H1 (cell line): Measurements from ENCODE around the gene TM9SF1. TPM values are rescaled to one million over a fixed set of nuclear protein-coding genes. Genes with fewer than 3 reads are reported as not detected.

Experiments used
- CTCF ChIA-PET: fragments of 300-600 bp; sonication (Branson Sonifier 250); formaldehyde crosslinking; loops from one replicate; lab custom pipeline; 2021; ENCODE audit not compliant: partially characterized antibody; lab: Charles Lee
- POLR2A ChIA-PET: fragments of 300-600 bp; sonication (Branson Sonifier 250); formaldehyde crosslinking; loops from one replicate; lab custom pipeline; 2021; ENCODE audit warnings: inconsistent platforms; ENCODE audit not compliant: partially characterized antibody; lab: Charles Lee
- DNase-seq, 2 experiments: peaks; one replicate each; pipeline versions ENCODE4 v3.0.0 to v3.0.0-alpha.2; 2010 to 2022; ENCODE audit warnings: low spot score in 2 of 2, low read depth in 1 of 2, mixed read lengths in 1 of 2
- FAIRE-seq: peaks from 2 replicates; lab custom pipeline; 2011; peaks lifted over from hg19 to GRCh38; lab: Jason Lieb, UNC
- H2AFZ ChIP-seq: 2 replicates; pipeline ENCODE4 v1.8.1; 2012; ENCODE audit warnings: low read length, inconsistent platforms
- H2AK5ac ChIP-seq: 2 replicates; pipeline ENCODE4 v1.6.1; 2013; ENCODE audit warnings: low read depth, low read length
- H2BK120ac ChIP-seq: replicated peaks from 2 replicates; pipeline ENCODE3; 2013; ENCODE audit warnings: low read depth, low read length, inconsistent platforms
- H2BK12ac ChIP-seq: 2 replicates; pipeline ENCODE4 v1.6.1; 2013; ENCODE audit warnings: low read depth, low read length
- H2BK15ac ChIP-seq: 2 replicates; pipeline ENCODE4 v1.6.1; 2013; ENCODE audit warnings: low read length
- H2BK20ac ChIP-seq: 2 replicates; pipeline ENCODE4 v1.6.1; 2013; ENCODE audit warnings: low read length
- H2BK5ac ChIP-seq: 2 replicates; pipeline ENCODE4 v1.6.1; 2013; ENCODE audit warnings: low read depth, low read length
- H3K14ac ChIP-seq: 2 replicates; pipeline ENCODE4 v1.6.1; 2013; ENCODE audit warnings: inconsistent platforms; ENCODE audit not compliant: insufficient read length
- H3K18ac ChIP-seq: 2 replicates; pipeline ENCODE4 v1.6.1; 2013; ENCODE audit warnings: low read length; ENCODE audit errors: extremely low read depth
- H3K23ac ChIP-seq: 2 replicates; pipeline ENCODE4 v1.6.1; 2013; ENCODE audit warnings: inconsistent platforms; ENCODE audit not compliant: insufficient read length
- H3K23me2 ChIP-seq: 2 replicates; pipeline ENCODE4 v1.6.1; 2013; ENCODE audit warnings: low read depth, low read length
- H3K27ac ChIP-seq: 2 replicates; pipeline ENCODE4 v1.6.1; 2011; ENCODE audit warnings: low read depth, low read length, inconsistent platforms
- H3K27me3 ChIP-seq, 4 experiments: replicated peaks in 1 of 4; 1 replicate in 1 of 4; 2 replicates in 3 of 4; pipeline versions ENCODE4 v1.6.1 to v1.8.1; 2011 to 2013; ENCODE audit warnings: low read length in 3 of 4, mild to moderate bottlenecking in 3 of 4, inconsistent platforms in 2 of 4, mixed read lengths in 2 of 4, moderate library complexity in 1 of 4; ENCODE audit not compliant: control insufficient read depth in 3 of 4, insufficient read depth in 3 of 4; ENCODE audit errors: extremely low read depth in 1 of 4
- H3K36me3 ChIP-seq, 4 experiments: 2 replicates each; pipeline versions ENCODE4 v1.6.1 to v1.8.1; 2011 to 2013; ENCODE audit warnings: mild to moderate bottlenecking in 4 of 4, low read length in 3 of 4, moderate library complexity in 2 of 4, control low read depth in 1 of 4, inconsistent platforms in 1 of 4; ENCODE audit not compliant: insufficient read depth in 4 of 4, control insufficient read depth in 2 of 4
- H3K4ac ChIP-seq: replicated peaks from 2 replicates; pipeline ENCODE3; 2013; ENCODE audit warnings: low read length, low read depth, mixed read lengths, inconsistent platforms; ENCODE audit not compliant: insufficient read length
- H3K4me1 ChIP-seq, 4 experiments: replicated peaks in 1 of 4; 1 replicate in 1 of 4; 2 replicates in 3 of 4; pipeline versions ENCODE4 v1.6.1 to v1.8.1; 2011 to 2013; ENCODE audit warnings: low read length in 3 of 4, inconsistent platforms in 2 of 4, mixed read lengths in 1 of 4; ENCODE audit not compliant: insufficient read depth in 4 of 4, control insufficient read depth in 3 of 4
- H3K4me2 ChIP-seq, 2 experiments: 2 replicates each; pipeline versions ENCODE4 v1.6.1 to v1.8.1; 2011 to 2013; ENCODE audit warnings: low read depth in 2 of 2, low read length in 2 of 2, control low read depth in 1 of 2, inconsistent platforms in 1 of 2, mild to moderate bottlenecking in 1 of 2; ENCODE audit not compliant: insufficient read depth in 1 of 2
- H3K4me3 ChIP-seq, 4 experiments: fragments of 200-600, 300-600 bp in 1 of 4; sonication (generic), shearing (Covaris generic), sonication (Bioruptor Twin) in 1 of 4; 2 replicates each; pipeline versions ENCODE4 v1.5.1 to v1.8.1; 2011 to 2016; ENCODE audit warnings: low read length in 4 of 4, low read depth in 3 of 4, control low read depth in 2 of 4, inconsistent platforms in 2 of 4, mild to moderate bottlenecking in 2 of 4, mixed read lengths in 1 of 4, moderate library complexity in 1 of 4; ENCODE audit not compliant: insufficient read depth in 2 of 4; ENCODE audit errors: extremely low read depth in 1 of 4
- H3K56ac ChIP-seq: replicated peaks from 2 replicates; pipeline ENCODE3; 2013; ENCODE audit warnings: low read depth, mild to moderate bottlenecking, mixed read lengths, low read length, inconsistent platforms; ENCODE audit not compliant: insufficient read length
- H3K79me1 ChIP-seq: 2 replicates; pipeline ENCODE4 v1.6.1; 2013; ENCODE audit warnings: low read depth, low read length, control low read depth
- H3K79me2 ChIP-seq, 2 experiments: 2 replicates each; pipeline versions ENCODE4 v1.6.1 to v1.8.1; 2012 to 2013; ENCODE audit warnings: low read length in 2 of 2, mild to moderate bottlenecking in 2 of 2, inconsistent platforms in 1 of 2; ENCODE audit not compliant: insufficient read depth in 2 of 2, control insufficient read depth in 1 of 2
- H3K9ac ChIP-seq, 4 experiments: replicated peaks in 1 of 4; 1 replicate in 1 of 4; 2 replicates in 3 of 4; pipeline versions ENCODE4 v1.6.1 to v1.8.1; 2011 to 2013; ENCODE audit warnings: low read depth in 3 of 4, low read length in 3 of 4, control low read depth in 2 of 4, mild to moderate bottlenecking in 2 of 4, moderate library complexity in 2 of 4, inconsistent platforms in 1 of 4; ENCODE audit errors: extremely low read depth in 1 of 4
- H3K9me3 ChIP-seq, 2 experiments: 2 replicates each; pipeline versions ENCODE4 v1.6.1 to v1.8.1; 2012 to 2013; ENCODE audit warnings: mild to moderate bottlenecking in 2 of 2, moderate library complexity in 2 of 2, control low read depth in 1 of 2, inconsistent platforms in 1 of 2, low read depth in 1 of 2, low read length in 1 of 2, mixed read lengths in 1 of 2; ENCODE audit not compliant: insufficient read depth in 2 of 2
- H4K20me1 ChIP-seq, 2 experiments: replicated peaks in 1 of 2; 2 replicates each; pipeline versions ENCODE3 to v1.8.1; 2011 to 2013; ENCODE audit warnings: inconsistent platforms in 2 of 2, low read length in 2 of 2, mild to moderate bottlenecking in 1 of 2; ENCODE audit not compliant: insufficient read depth in 2 of 2, control insufficient read depth in 1 of 2
- H4K5ac ChIP-seq: 2 replicates; pipeline ENCODE4 v1.6.1; 2013; ENCODE audit warnings: low read length, low read depth, mixed read lengths, inconsistent platforms; ENCODE audit not compliant: insufficient read length
- H4K8ac ChIP-seq: 2 replicates; pipeline ENCODE4 v1.8.0; 2013; ENCODE audit warnings: mild to moderate bottlenecking, moderate library complexity, low read length, inconsistent platforms; ENCODE audit not compliant: insufficient read depth; ENCODE audit errors: extremely low read depth
- H4K91ac ChIP-seq: replicated peaks from 2 replicates; pipeline ENCODE3; 2013; ENCODE audit warnings: low read length, mixed read lengths, inconsistent platforms; ENCODE audit not compliant: insufficient read length
- TEAD4 ChIP-seq: IDR thresholded peaks from 2 replicates; pipeline ENCODE4 v1.6.1; 2012; ENCODE audit warnings: low read depth, low read length, inconsistent platforms, mixed read lengths
- WGBS, 2 experiments: shearing (Covaris generic) in 1 of 2; methylation state at CpG; one replicate each; pipeline versions ENCODE4 v1.1.6 to v1.1.7; 2013 to 2015; ENCODE audit warnings: low lambda C conversion rate in 2 of 2, mixed read lengths in 2 of 2, inconsistent platforms in 1 of 2, low coverage in 1 of 2, missing lambda C conversion rate in 1 of 2; ENCODE audit not compliant: insufficient replicate concordance in 2 of 2, insufficient coverage in 1 of 2, insufficient read length in 1 of 2; ENCODE audit errors: extremely low coverage in 1 of 2, missing lambda C conversion rate in 1 of 2; 5-methylcytosine and 5-hydroxymethylcytosine counted together
- polyA plus RNA-seq, 7 experiments: library from polyadenylated mRNA; depleted of rRNA in 3 of 7; stranded (reverse) in 5 of 7; unstranded in 2 of 7; fragments of >200 nt in 5 of 7; fragments of 200-250 nt in 2 of 7; gene quantifications; 1 replicate in 5 of 7; 2 replicates in 1 of 7; 4 replicates in 1 of 7; pipeline versions ENCODE4 v1.2.1 to v1.2.3, GENCODE V29; 2011 to 2013; ENCODE audit warnings: missing spikeins in 2 of 7, mixed read lengths in 2 of 7
- total RNA-seq: library from RNA; stranded (reverse); fragmentation: NEBNext Ultra II Directional; extraction: Animal tissue kit (Norgen Biotek cat#: 25700); gene quantifications from 2 replicates; pipeline ENCODE4 v1.2.1, GENCODE V29; 2021

TM9SF1 gene
- total and polyA plus RNA-seq, 2 of the 8 experiments (the other 6 are each of a cell fraction or from before 2014, with no cell fraction given) = 22.2 to 29.2 TPM

GRCh38 chr14:24144451-24144850 lies 50.8 kb downstream of the TM9SF1 start:
- H4K8ac ChIP-seq = no peak overlapping the region
- no peak overlapping the region for H4K5ac ChIP-seq
- H2BK12ac ChIP-seq = no peak overlapping the region
- no peak for TF ChIP-seq TEAD4
- FAIRE-seq (no peak), DNase-seq (no peak)
- H3K4me3 ChIP-seq = no peak overlapping the region
- no peak overlapping the region for H3K23ac ChIP-seq
- H3K4ac ChIP-seq = no peak overlapping the region
- H3K27me3 ChIP-seq = no peaks in the 10 kb centered on the region
- H3K23me2 ChIP-seq = peaks cover 13% of the 10 kb centered on the region
- H3K18ac ChIP-seq = no peak overlapping the region
- H4K20me1 ChIP-seq = peaks cover 0 to 7% of the 10 kb centered on the region in 2 experiments
- no peak overlapping the region for H3K4me2 ChIP-seq
- no peak overlapping the region for H3K27ac ChIP-seq
- POLR2A ChIA-PET = interaction anchor here (0.7 to 4.9 kb wide), 4 partner anchors 30 to 49 kb away, joined by 3 to 26 read pairs (median 4); partner anchors contain the start of genes DCAF11 and IPO4
- H2AFZ ChIP-seq = no peak overlapping the region
- no peak overlapping the region for H4K91ac ChIP-seq
- H3K14ac ChIP-seq = no peak overlapping the region
- 93% methylated on average over 1 of the region's 1 CpG; no CpG with 5 or more reads in 1 of the 2 experiments for WGBS, 2 experiments
- CTCF ChIA-PET = interaction anchor here (1.1 to 1.5 kb wide), 3 partner anchors 17 to 36 kb away, joined by 3 to 8 read pairs (median 3); partner anchors contain the start of genes DCAF11, IRF9 and NRL
- H3K79me2 ChIP-seq = peaks cover 0 to 31% of the 10 kb centered on the region in 2 experiments; a peak in 3 of 4 replicates
- no peak overlapping the region for H3K9ac ChIP-seq
- peaks cover 2 to 14% (median 5%) of the 10 kb centered on the region in 4 experiments; a peak in 5 of 8 replicates for H3K36me3 ChIP-seq
- no peaks in the 10 kb centered on the region for H3K9me3 ChIP-seq
- H2BK20ac ChIP-seq = no peak overlapping the region
- peaks cover 2 to 10% (median 8%) of the 10 kb centered on the region in 4 experiments; a peak in 6 of 7 replicates for H3K4me1 ChIP-seq
- H2BK120ac ChIP-seq = no peak overlapping the region
- H2BK15ac ChIP-seq = no peak overlapping the region
- no peak overlapping the region for H3K56ac ChIP-seq
- H2AK5ac ChIP-seq = no peak overlapping the region
- peaks cover 7% of the 10 kb centered on the region; the same call in 1 of the 2 replicates for H3K79me1 ChIP-seq
- H2BK5ac ChIP-seq = no peak overlapping the region
